HUDEP-2 (cell line): Measurements from ENCODE around the gene SSUH2.
"Not testable (repeated sequence)": the region's sequence is repeated elsewhere in the genome, so short reads cannot be mapped to it uniquely, and the experiment has no call there.

Experiments
- DNase-seq, 76 experiments: peaks; one replicate each; lab custom pipeline; 2025; ENCODE audit not compliant: unreplicated experiment in 76 of 76; lab: John Stamatoyannopoulos, UW

Gene SSUH2

DNA sequence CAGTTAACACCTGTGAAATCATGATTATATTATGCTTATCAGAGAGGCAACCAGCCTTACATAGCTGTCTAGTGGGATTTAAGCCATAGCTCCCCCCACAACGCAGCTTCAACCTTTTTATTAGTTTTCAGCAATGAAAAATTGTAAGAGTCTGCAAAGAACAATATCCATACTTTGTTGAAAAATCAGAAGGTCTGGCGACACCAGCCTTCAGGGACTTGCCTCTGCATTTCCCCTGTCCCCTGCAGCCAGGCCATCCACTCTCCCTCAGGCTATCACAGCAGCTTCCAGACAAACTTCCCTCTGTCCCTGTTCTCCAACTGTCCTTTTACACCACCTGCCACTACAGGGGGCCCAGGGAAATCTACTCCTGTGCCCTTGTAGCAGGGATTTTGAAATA, 59.9 kb downstream of the SSUH2 start:
- DNase-seq, result no peak

- no peak for DNase-seq
Observed at GRCh38 chr3:8581806-8582445, 62.7 kb downstream of the SSUH2 start.

DNA sequence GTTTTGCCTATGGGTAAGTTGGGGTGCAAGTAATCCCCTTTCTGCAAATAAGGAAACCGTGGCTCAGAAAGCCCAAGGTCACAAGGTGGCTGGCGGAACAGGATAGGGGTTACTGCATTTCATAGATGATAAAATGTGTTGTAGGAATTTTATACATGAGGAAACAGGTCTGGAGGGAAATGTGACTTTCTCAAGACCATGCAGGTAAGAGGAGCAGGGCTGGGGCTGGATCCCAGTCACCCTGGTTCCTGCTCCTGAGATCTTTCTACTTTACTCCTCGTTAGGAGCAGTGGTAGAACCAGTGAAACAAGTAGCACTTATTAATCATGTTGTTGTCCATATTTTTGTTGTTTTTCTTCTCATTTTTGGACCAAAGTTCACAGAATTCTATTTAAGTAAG, 63.2 kb downstream of the SSUH2 start:
- DNase-seq, result no peak

GRCh38 chr3:8580434-8580833, 64.2 kb downstream of the SSUH2 start:
- not testable (repeated sequence) for DNase-seq

DNA sequence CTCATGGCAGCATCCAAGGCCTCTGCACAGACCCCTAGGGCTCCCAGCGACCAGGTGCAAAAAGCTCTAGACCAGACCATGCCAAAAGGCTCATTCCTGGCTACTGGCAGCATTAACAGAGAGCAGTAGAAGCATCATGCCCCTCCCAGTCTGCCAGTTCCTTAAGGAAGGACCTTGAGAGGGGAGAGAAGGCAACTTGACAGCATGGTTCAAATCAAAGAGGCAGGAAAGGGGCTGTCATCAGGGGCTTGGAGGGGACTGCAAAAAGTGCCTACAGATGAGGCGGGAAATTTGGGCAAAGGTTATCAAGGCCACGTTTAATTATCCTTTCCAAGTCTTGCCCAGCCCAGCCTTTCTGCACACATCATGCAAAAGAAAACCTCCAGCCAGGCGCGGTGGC, 64.7 kb downstream of the SSUH2 start:
- DNase-seq, result no peak

DNA sequence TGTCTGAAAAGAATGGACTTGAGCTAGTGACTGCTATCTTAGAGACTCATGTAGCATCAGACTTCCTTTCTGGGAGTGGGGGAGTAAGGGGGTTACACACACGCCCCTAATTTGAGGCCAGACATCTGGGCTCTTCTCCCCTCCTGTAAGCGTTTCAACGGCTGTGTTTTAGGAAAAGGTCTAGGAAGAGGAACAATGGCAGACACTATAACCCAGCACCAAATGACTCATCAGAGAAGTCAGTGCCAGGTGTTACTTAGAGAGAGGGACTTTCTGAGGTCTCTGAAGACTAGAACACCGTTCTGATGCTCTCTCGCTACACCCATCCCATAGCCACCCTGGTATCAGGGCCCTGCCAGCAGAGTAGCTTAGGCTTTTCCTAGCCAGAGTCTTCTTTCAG, 65.5 kb downstream of the SSUH2 start:
- no peak for DNase-seq

- DNase-seq, result no peak
Observed at GRCh38 chr3:8578282-8578681, 66.3 kb downstream of the SSUH2 start.

- DNase-seq, result no peak
Observed at GRCh38 chr3:8576841-8577571, 67.6 kb downstream of the SSUH2 start.

- DNase-seq, result no peak
Observed at GRCh38 chr3:8576436-8576835, 68.2 kb downstream of the SSUH2 start.

- peak in 2 of 76 experiments; percentile 8 to 16 for DNase-seq
Observed at GRCh38 chr3:8575364-8576104, 69.1 kb downstream of the SSUH2 start.

- no peak for DNase-seq
Observed at GRCh38 chr3:8574670-8575322, 69.8 kb downstream of the SSUH2 start.

- DNase-seq, result no peak
Observed at GRCh38 chr3:8574040-8574669, 70.4 kb downstream of the SSUH2 start.

DNA sequence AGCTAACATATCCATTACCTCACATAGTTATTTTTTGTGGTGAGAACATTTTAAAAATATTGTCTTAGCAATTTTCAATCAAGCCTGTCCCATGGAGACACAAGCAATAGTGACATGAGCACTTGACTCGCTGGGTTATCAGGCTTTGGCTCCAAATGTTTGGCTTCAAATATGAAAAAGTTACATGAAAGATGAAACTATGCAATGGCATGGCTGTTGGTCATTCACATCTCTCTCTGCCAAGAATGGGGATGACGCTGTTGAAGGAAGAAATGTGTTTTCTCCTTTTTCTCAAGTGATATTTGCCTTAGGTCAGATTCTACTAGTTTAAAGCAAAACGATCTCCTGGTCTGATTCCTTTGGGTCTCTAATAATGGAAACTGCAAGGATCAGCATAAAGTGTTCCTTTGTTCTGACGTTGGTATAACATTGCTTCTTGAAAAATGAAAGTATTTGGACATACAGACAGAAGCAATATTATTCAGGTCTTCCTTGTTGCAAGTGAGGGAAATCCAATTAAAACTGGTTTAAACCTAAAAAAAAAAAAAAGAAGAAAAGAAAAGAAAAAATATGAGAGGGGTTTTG, 71.2 kb downstream of the SSUH2 start:
- no peak for DNase-seq

GRCh38 chr3:8571256-8571655, 73.3 kb downstream of the SSUH2 start:
- peak in 9 of 76 experiments; percentile 9 to 36 (median 15) for DNase-seq
